ENCODE results near the gene SESN2. TPM values are rescaled to one million over a fixed set of nuclear protein-coding genes. Genes with fewer than 3 reads are reported as not detected.

Gene SESN2
- total RNA-seq, 1 experiment from 2014 or later, result 6.9 TPM

DNA sequence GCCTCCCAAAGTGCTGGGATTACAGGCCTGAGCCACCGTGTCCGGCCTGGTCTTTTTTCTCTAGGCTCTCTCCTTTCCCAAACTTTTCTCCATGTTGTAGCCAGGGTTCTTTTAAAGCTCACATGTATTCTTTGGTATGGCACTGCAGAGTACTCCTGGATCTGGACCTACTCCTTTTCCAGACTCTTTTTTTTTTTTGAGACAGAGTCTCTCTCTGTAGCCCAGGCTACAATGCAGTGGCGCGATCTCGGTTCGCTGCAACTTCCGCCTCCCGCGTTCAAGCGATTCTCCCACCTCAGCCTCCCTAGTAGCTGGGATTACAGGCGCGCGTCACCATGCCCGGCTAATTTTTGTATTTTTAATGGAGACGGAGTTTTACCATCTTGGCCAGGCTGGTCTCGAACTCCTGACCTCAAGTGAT, 68.9 kb downstream of the SESN2 start:
- BruUV-seq (replicated peaks), result TSS peak; percentile 94
- H3K4me1 ChIP-seq (ENCODE audit: insufficient read depth, low read length), result peaks cover 15% of the 10 kb centered on the region; the same call in 1 of the 2 replicates
- peaks cover 12% of the 10 kb centered on the region for H3K79me2 ChIP-seq (ENCODE audit: low read length)
- H3K4me3 ChIP-seq (ENCODE audit: low read length), result peak overlapping the region; percentile 67
- no peaks in the 10 kb centered on the region for H3K9me3 ChIP-seq (ENCODE audit: low read length)
- 0 out of 2 replicates have a peak overlapping the region, but pooled peaks have one; percentile 22 for H3K27ac ChIP-seq (ENCODE audit: low read length)
- ChIA-PET POLR2A (ENCODE audit: unreplicated experiment) (interaction anchor here (0.6 to 0.8 kb wide), 3 partner anchors 9 to 46 kb away, joined by 4 to 8 read pairs (median 4); no protein-coding TSS in a partner anchor), CTCF (interaction anchor here (0.6 kb wide), 1 partner anchor 14 kb away, joined by 3 read pairs; no protein-coding TSS in a partner anchor)
- H3K9me2 ChIP-seq (replicated peaks; ENCODE audit: low read length), result no peaks in the 10 kb centered on the region
- peak overlapping the region; percentile 85 for H3K9ac ChIP-seq (ENCODE audit: low read length)
- intact Hi-C loops (cut with micrococcal nuclease), result loop anchor here (5.0 kb wide), 1 partner anchor 81 kb away; no protein-coding TSS in a partner anchor
- H4K20me1 ChIP-seq (ENCODE audit: low read length), result no peaks in the 10 kb centered on the region
- H2AFZ ChIP-seq (ENCODE audit: low read length), result peak overlapping the region; percentile 88
- peak overlapping the region; percentile 79 for H3K4me2 ChIP-seq (ENCODE audit: low read length)
- DNase-seq, result no peak
- ATAC-seq, result no peak
- no peaks in the 10 kb centered on the region; the same call in 1 of the 2 replicates for H3K36me3 ChIP-seq (ENCODE audit: low read depth, low read length)
- no peaks in the 10 kb centered on the region for H3K27me3 ChIP-seq (ENCODE audit: low read length)
- H3F3A ChIP-seq (ENCODE audit: low read length, unreplicated experiment), result no peaks in the 10 kb centered on the region
- no peak for TF ChIP-seq EZH2 (IDR thresholded peaks at IDR 0.05; ENCODE audit: low read length, unreplicated experiment)
- TF ChIP-seq, protein P1, sequence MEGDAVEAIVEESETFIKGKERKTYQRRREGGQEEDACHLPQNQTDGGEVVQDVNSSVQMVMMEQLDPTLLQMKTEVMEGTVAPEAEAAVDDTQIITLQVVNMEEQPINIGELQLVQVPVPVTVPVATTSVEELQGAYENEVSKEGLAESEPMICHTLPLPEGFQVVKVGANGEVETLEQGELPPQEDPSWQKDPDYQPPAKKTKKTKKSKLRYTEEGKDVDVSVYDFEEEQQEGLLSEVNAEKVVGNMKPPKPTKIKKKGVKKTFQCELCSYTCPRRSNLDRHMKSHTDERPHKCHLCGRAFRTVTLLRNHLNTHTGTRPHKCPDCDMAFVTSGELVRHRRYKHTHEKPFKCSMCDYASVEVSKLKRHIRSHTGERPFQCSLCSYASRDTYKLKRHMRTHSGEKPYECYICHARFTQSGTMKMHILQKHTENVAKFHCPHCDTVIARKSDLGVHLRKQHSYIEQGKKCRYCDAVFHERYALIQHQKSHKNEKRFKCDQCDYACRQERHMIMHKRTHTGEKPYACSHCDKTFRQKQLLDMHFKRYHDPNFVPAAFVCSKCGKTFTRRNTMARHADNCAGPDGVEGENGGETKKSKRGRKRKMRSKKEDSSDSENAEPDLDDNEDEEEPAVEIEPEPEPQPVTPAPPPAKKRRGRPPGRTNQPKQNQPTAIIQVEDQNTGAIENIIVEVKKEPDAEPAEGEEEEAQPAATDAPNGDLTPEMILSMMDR (conservative IDR thresholded peaks at IDR 0.05; ENCODE audit: low read depth, low read length), result no peak
- TF ChIP-seq EZH2phosphoT487 (IDR thresholded peaks at IDR 0.05; ENCODE audit: borderline replicate concordance, low read length), result no peak

DNA sequence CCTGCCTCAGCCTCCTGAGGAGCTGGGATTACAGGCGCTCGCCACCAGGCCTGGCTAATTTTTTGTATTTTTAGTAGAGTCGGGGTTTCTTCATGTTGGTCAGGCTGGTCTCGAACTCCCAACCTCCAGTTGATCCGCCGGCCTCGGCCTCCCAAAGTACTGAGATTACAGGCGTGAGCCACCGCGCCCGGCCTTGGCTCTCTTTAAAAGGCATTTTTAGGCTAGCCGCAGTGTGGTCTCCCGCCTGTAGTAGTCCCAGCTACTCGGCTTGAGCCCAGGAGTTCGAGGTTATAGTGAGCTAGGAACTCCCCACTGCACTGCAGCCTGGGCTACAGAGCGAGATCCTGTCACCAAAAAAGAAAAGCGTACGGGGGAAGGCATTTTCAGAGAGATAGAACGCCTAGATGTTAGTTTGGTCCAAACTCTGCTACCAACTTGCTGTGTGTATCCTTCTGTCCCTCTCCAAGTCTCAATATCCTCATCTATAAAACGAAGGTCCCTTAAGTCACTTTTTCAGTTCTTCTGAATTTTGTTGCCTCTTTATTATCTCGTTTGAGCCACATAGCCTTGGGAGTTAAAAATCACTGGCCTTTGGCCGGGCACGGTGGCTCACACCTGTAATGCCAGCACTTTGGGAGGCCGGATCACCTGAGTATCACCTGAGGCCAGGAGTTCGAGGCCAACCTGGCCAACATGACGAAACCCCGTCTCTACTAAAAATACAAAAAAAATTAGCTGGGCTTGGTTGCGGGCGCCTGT, 70.3 kb downstream of the SESN2 start:
- POLR2A ChIA-PET (ENCODE audit: unreplicated experiment), result interaction anchor here (0.8 kb wide), 1 partner anchor 8 kb away, joined by 8 read pairs; no protein-coding TSS in a partner anchor
- intact Hi-C loops (cut with micrococcal nuclease), result loop anchor here (5.0 kb wide), 1 partner anchor 82 kb away; no protein-coding TSS in a partner anchor

More for the DNA sequence above, 70.3 kb downstream of the SESN2 start:
- Histone ChIP-seq H3K4me1 (ENCODE audit: insufficient read depth, low read length) (peaks cover 15% of the 10 kb centered on the region; the same call in 1 of the 2 replicates), H3K4me3 (ENCODE audit: low read length) (peak overlapping the region; percentile 67), H2AFZ (ENCODE audit: low read length) (peak overlapping the region; percentile 88; the same call in 1 of the 2 replicates), H4K20me1 (ENCODE audit: low read length) (no peaks in the 10 kb centered on the region), H3K36me3 (ENCODE audit: low read depth, low read length) (peaks cover under 1% of the 10 kb centered on the region; the same call in 1 of the 2 replicates), H3K79me2 (ENCODE audit: low read length) (peaks cover 12% of the 10 kb centered on the region), H3K9me2 (replicated peaks; ENCODE audit: low read length) (no peaks in the 10 kb centered on the region), H3K27ac (ENCODE audit: low read length) (peak overlapping the region; percentile 62), H3K27me3 (ENCODE audit: low read length) (no peaks in the 10 kb centered on the region), H3F3A (ENCODE audit: low read length, unreplicated experiment) (no peaks in the 10 kb centered on the region), H3K9ac (ENCODE audit: low read length) (peak overlapping the region; percentile 85), H3K9me3 (ENCODE audit: low read length) (no peaks in the 10 kb centered on the region), H3K4me2 (ENCODE audit: low read length) (peak overlapping the region; percentile 79)
- ATAC-seq (peak; percentile 37), DNase-seq (peak; percentile 17)
- CTCF ChIA-PET, result no interaction called here
- TF ChIP-seq, protein P1 (conservative IDR thresholded peaks at IDR 0.05; ENCODE audit: low read depth, low read length), result no peak
- TF ChIP-seq EZH2phosphoT487 (IDR thresholded peaks at IDR 0.05; ENCODE audit: borderline replicate concordance, low read length) (no peak), EZH2 (IDR thresholded peaks at IDR 0.05; ENCODE audit: low read length, unreplicated experiment) (no peak)
- TSS peak; percentile 85 for BruUV-seq (replicated peaks)

Other genes starting within 250 kb of the SESN2 start
- 17.1 and 17.3 TPM in 2 replicates for gene EYA3, start 170.9 kb upstream of the SESN2 start, total RNA-seq (2014; rRNA removed)
- 3.9 and 4.5 TPM in 2 replicates for gene PTAFR, start 82.8 kb upstream of the SESN2 start, total RNA-seq (2014; rRNA removed)
- 63.6 and 66.0 TPM in 2 replicates for gene DNAJC8, start 26.5 kb upstream of the SESN2 start, total RNA-seq (2014; rRNA removed)
- 364 and 465 TPM in 2 replicates for gene ATP5IF1, start 23.4 kb upstream of the SESN2 start, total RNA-seq (2014; rRNA removed)
- gene MED18, start 69.5 kb downstream of the SESN2 start, total RNA-seq (2014; rRNA removed), result 10.1 and 13.6 TPM in 2 replicates
- gene PHACTR4, start 110.2 kb downstream of the SESN2 start, total RNA-seq (2014; rRNA removed), result 9.1 and 12.7 TPM in 2 replicates
- gene RCC1, start 246.5 kb downstream of the SESN2 start, total RNA-seq (2014; rRNA removed), result 96.5 and 119 TPM in 2 replicates